DOHH2 (cell line): ENCODE data around the gene IL32.
A peak's percentile ranks its signal among the peaks of the same experiment; 100 is the strongest.

Source experiments
- H3F3A ChIP-seq: fragments of 200-600 bp; sonication (generic), shearing (Covaris generic); 2 replicates; pipeline ENCODE4 v1.6.0; 2016; ENCODE audit warnings: antibody characterized with exemption, mild to moderate bottlenecking; ENCODE audit not compliant: control insufficient read depth, insufficient read depth
- H3K27ac ChIP-seq: fragments of 200-600 bp; sonication (generic); 2 replicates; pipeline ENCODE4 v1.5.1; 2014; ENCODE audit warnings: low read depth, mild to moderate bottlenecking, low read length, moderate library complexity
- H3K27me3 ChIP-seq: fragments of 200-600 bp; sonication (generic); 2 replicates; pipeline ENCODE4 v1.6.1; 2014; ENCODE audit warnings: mild to moderate bottlenecking, low read length, mixed read lengths; ENCODE audit not compliant: control insufficient read depth
- H3K36me3 ChIP-seq: fragments of 200-600 bp; sonication (generic); 2 replicates; pipeline ENCODE4 v1.6.1; 2014; ENCODE audit warnings: mild to moderate bottlenecking, low read length, moderate library complexity, mixed read lengths; ENCODE audit not compliant: control insufficient read depth
- H3K4me1 ChIP-seq: fragments of 200-600 bp; sonication (generic); 2 replicates; pipeline ENCODE4 v1.6.1; 2014; ENCODE audit warnings: mild to moderate bottlenecking, low read length, mixed read lengths; ENCODE audit not compliant: control insufficient read depth
- H3K4me2 ChIP-seq: fragments of 200-600 bp; sonication (generic); 2 replicates; pipeline ENCODE4 v1.6.0; 2014; ENCODE audit warnings: mild to moderate bottlenecking, low read length, moderate library complexity
- H3K4me3 ChIP-seq: fragments of 200-600 bp; sonication (generic); 2 replicates; pipeline ENCODE4 v1.5.1; 2014; ENCODE audit warnings: mild to moderate bottlenecking, low read length, mixed read lengths
- H3K79me2 ChIP-seq: fragments of 200-600 bp; sonication (generic); 2 replicates; pipeline ENCODE4 v1.6.1; 2014; ENCODE audit warnings: mild to moderate bottlenecking, low read length, mixed read lengths; ENCODE audit not compliant: control insufficient read depth
- H3K9me2 ChIP-seq: fragments of 200-600 bp; sonication (generic); replicated peaks from 2 replicates; pipeline ENCODE4 v1.6.1; 2014; ENCODE audit warnings: mild to moderate bottlenecking, low read length, mixed read lengths; ENCODE audit not compliant: control insufficient read depth
- H3K9me3 ChIP-seq: fragments of 200-600 bp; sonication (generic); 2 replicates; pipeline ENCODE4 v1.6.1; 2014; ENCODE audit warnings: antibody characterized with exemption, low read length, mixed read lengths; ENCODE audit not compliant: control insufficient read depth, insufficient read depth
- H4K20me1 ChIP-seq: fragments of 200-600 bp; sonication (generic); 2 replicates; pipeline ENCODE4 v1.6.0; 2014; ENCODE audit warnings: low read depth, mild to moderate bottlenecking, antibody characterized with exemption, low read length, moderate library complexity; ENCODE audit not compliant: control insufficient read depth, insufficient read depth
- EZH2phosphoT487 ChIP-seq: fragments of 200-600 bp; sonication (generic); IDR thresholded peaks from 2 replicates; pipeline ENCODE4 v1.6.1; 2017; ENCODE audit warnings: borderline replicate concordance, mild to moderate bottlenecking, antibody characterized with exemption, low read length, moderate library complexity, mixed read lengths
- TF ChIP-seq, protein P1 (sequence below): fragments of 200-600 bp; sonication (generic); IDR thresholded peaks from one replicate; pipeline ENCODE4 v1.5.1; 2014; ENCODE audit warnings: antibody characterized with exemption, mild to moderate bottlenecking, low read depth, low read length; ENCODE audit not compliant: poor library complexity, severe bottlenecking

Gene IL32

DNA sequence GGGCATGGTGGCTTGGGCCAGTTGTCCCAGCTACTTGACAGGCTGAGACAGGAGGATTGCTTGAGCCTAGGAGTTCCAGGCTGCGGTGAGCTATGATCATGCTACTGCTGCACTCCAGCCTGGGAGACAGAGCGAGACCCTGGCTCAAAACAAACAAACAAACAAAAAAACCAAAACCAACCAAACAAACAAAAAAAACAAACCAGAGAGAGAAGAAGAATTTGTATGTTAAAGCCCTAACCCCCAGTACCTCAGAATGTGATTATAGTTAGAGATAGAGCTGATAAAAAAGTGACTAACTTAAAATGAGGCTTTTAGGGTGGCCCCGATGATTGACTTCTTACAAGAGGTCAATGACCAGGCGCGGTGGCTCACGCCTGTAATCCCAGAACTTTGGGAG is 20.7 kb upstream of the IL32 start:
- H3K27me3 ChIP-seq = peaks cover 22% of the 10 kb centered on the region
- no peaks in the 10 kb centered on the region for H4K20me1 ChIP-seq
- H3K4me3 ChIP-seq = peak overlapping the region; percentile 90

DNA sequence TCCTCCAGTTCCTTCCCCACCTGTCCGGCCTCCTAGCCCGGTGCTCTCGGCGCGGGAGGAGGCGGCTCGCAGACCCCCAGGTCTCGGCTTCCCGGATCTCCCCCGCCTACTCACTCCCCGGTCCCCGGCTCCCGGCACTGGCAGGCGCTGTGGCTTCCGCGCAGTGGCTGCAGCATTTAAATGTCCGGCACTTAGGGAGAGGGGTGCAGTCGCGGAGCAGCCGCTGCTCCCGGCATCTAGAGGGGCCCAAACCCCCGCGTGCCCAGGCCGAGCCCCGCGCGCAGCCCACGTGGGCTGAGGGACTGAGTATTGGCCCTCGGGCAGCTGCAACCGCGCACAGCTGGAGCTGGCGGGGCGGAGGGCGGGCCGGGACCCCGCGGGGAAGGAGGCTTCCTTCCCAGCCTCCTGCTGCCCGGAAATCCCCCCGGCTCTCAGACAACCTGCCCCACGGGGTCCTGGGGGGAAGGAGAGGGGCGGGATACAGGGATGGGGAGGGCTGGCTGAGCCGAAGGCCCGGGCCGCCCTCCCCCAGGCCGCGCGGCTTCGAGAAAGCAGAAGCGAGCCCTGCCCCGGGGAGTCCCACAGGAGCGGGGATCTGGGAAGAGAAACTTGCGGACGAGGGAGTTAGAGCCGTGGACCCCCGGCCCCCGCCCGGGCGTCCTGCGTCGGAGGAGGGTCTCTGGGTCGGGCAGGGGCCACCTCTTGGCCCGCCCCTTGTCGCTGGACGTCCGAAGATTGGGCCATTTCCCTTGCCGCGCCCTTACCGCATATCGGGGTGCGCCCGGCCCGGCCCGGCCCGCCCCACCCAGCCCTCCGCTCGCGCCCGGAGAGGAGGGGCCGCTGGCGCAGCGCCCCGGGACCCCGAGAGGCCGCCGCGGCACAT is 19.4 kb upstream of the IL32 start, which contains the start of gene MMP25:
Gene MMP25 (plus strand): TSS at position 804 of the 883 bp plus-strand sequence. CDS start 357 bp downstream, outside the sequence.
- peak within 1 kb of the TSS; percentile 100 for H3K4me2 ChIP-seq
- H3K36me3 ChIP-seq = no peaks in the 10 kb centered on the region
- H3K9me2 ChIP-seq = no peaks in the 10 kb centered on the region
- TF ChIP-seq, protein P1, sequence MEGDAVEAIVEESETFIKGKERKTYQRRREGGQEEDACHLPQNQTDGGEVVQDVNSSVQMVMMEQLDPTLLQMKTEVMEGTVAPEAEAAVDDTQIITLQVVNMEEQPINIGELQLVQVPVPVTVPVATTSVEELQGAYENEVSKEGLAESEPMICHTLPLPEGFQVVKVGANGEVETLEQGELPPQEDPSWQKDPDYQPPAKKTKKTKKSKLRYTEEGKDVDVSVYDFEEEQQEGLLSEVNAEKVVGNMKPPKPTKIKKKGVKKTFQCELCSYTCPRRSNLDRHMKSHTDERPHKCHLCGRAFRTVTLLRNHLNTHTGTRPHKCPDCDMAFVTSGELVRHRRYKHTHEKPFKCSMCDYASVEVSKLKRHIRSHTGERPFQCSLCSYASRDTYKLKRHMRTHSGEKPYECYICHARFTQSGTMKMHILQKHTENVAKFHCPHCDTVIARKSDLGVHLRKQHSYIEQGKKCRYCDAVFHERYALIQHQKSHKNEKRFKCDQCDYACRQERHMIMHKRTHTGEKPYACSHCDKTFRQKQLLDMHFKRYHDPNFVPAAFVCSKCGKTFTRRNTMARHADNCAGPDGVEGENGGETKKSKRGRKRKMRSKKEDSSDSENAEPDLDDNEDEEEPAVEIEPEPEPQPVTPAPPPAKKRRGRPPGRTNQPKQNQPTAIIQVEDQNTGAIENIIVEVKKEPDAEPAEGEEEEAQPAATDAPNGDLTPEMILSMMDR = no peak
- no peak for TF ChIP-seq EZH2phosphoT487
- H3K4me3 ChIP-seq = peak within 1 kb of the TSS; percentile 90
- no peaks in the 10 kb centered on the region for H3K79me2 ChIP-seq
- H3K4me1 ChIP-seq = peaks cover 34% of the 10 kb centered on the region
- H3K9me3 ChIP-seq = no peaks in the 10 kb centered on the region
- peaks cover 22% of the 10 kb centered on the region for H3K27me3 ChIP-seq
- no peaks in the 10 kb centered on the region for H4K20me1 ChIP-seq
- H3K27ac ChIP-seq = 0 out of 2 replicates have a peak within 1 kb of the TSS, but pooled peaks have one; percentile 28
- peaks cover 12% of the 10 kb centered on the region; the same call in 1 of the 2 replicates for H3F3A ChIP-seq

More for the DNA sequence above, 20.7 kb upstream of the IL32 start:
- no peaks in the 10 kb centered on the region for H3K9me2 ChIP-seq
- no peaks in the 10 kb centered on the region for H3K79me2 ChIP-seq
- peak overlapping the region; percentile 100 for H3K4me2 ChIP-seq
- H3K27ac ChIP-seq = no peak overlapping the region
- TF ChIP-seq EZH2phosphoT487 = no peak
- TF ChIP-seq, protein P1 = no peak
- H3K4me1 ChIP-seq = peaks cover 22% of the 10 kb centered on the region
- H3K9me3 ChIP-seq = no peaks in the 10 kb centered on the region
- no peaks in the 10 kb centered on the region for H3K36me3 ChIP-seq
- H3F3A ChIP-seq = peaks cover 12% of the 10 kb centered on the region; the same call in 1 of the 2 replicates

DNA sequence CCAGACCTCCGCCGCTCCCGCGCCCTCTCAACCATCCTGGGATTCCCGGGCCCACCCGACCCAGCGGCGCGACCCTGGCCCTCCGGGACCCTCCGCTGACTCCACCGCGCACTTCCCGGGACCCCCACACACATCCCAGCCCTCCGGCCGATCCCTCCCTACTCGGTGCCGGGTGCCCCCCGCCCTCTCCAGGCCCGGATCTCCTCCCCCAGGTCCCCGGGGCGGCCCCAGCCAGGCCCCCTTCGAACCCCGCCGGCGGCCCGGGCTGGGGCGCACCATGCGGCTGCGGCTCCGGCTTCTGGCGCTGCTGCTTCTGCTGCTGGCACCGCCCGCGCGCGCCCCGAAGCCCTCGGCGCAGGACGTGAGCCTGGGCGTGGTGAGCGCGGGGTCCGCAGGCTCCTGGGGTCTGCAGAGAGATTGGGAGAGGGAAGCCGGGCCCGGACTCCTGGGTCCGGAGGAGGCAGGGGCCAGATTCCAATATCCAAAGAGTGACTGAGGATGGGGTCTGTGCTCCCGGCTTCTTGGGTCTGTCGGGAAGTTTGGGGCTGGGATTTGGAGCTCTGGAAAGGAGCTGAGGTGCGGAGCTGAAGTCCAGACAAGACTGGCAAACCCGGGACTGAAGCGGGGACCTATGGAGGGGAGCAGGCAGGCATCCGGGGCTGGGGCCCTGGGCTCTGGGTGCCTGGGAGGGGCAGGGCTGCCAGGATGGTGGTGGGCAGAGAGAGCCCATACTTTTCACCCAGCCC is 18.6 kb upstream of the IL32 start:
- Histone ChIP-seq H3K4me3 (peak overlapping the region; percentile 90), H3K9me3 (no peaks in the 10 kb centered on the region), H3K27me3 (peaks cover 22% of the 10 kb centered on the region), H3F3A (peaks cover 12% of the 10 kb centered on the region; the same call in 1 of the 2 replicates), H3K79me2 (no peaks in the 10 kb centered on the region), H3K27ac (no peak overlapping the region), H3K9me2 (no peaks in the 10 kb centered on the region), H3K36me3 (no peaks in the 10 kb centered on the region), H3K4me1 (peaks cover 41% of the 10 kb centered on the region), H4K20me1 (no peaks in the 10 kb centered on the region), H3K4me2 (peak overlapping the region; percentile 100)
- TF ChIP-seq EZH2phosphoT487 = peak; percentile 80; the same call in 1 of the 2 replicates
- TF ChIP-seq, protein P1 = no peak
